Measurements from ENCODE around the gene LYST.

LYST gene

GRCh38 chr1:235614442-235614954 lies 252.2 kb downstream of the LYST start:
- DNase-seq (ENCODE audit: extremely low read depth, insufficient read length) = no peak
- H3K36me3 ChIP-seq (ENCODE audit: control insufficient read depth, insufficient read depth, low read length) = no peaks in the 10 kb centered on the region
- no peaks in the 10 kb centered on the region; the same call in none of the 2 replicates for H3K27me3 ChIP-seq (replicated peaks; ENCODE audit: control insufficient read depth, insufficient read depth, low read length)
- H3K4me3 ChIP-seq (replicated peaks; ENCODE audit: low read depth, low read length) = no peak overlapping the region
- no peak for TF ChIP-seq CTCF (IDR thresholded peaks at IDR 0.05; ENCODE audit: insufficient read depth, low read length, poor library complexity, severe bottlenecking)

GRCh38 chr1:235613602-235614001 lies 253.1 kb downstream of the LYST start:
- no peaks in the 10 kb centered on the region; the same call in none of the 2 replicates for H3K27me3 ChIP-seq (replicated peaks; ENCODE audit: control insufficient read depth, insufficient read depth, low read length)
- no peak for TF ChIP-seq CTCF (IDR thresholded peaks at IDR 0.05; ENCODE audit: insufficient read depth, low read length, poor library complexity, severe bottlenecking)
- H3K36me3 ChIP-seq (ENCODE audit: control insufficient read depth, insufficient read depth, low read length) = no peaks in the 10 kb centered on the region
- no peak for DNase-seq (ENCODE audit: extremely low read depth, insufficient read length)
- H3K4me3 ChIP-seq (replicated peaks; ENCODE audit: low read depth, low read length) = no peak overlapping the region

- Histone ChIP-seq H3K27me3 (replicated peaks; ENCODE audit: control insufficient read depth, insufficient read depth, low read length) (no peaks in the 10 kb centered on the region; the same call in none of the 2 replicates), H3K36me3 (ENCODE audit: control insufficient read depth, insufficient read depth, low read length) (no peaks in the 10 kb centered on the region), H3K4me3 (replicated peaks; ENCODE audit: low read depth, low read length) (no peak overlapping the region)
- TF ChIP-seq CTCF (IDR thresholded peaks at IDR 0.05; ENCODE audit: insufficient read depth, low read length, poor library complexity, severe bottlenecking) = no peak
- DNase-seq (ENCODE audit: extremely low read depth, insufficient read length) = no peak
Measured at GRCh38 chr1:235612761-235613160, 253.9 kb downstream of the LYST start.
